DMS114 treated with DMSO at 0.1 percent for 48 hours (cell line): ENCODE results near the gene ACACA.

Source experiments
- DNase-seq: peaks from one replicate; lab custom pipeline; 2025; ENCODE audit not compliant: unreplicated experiment; lab: John Stamatoyannopoulos, UW

Gene ACACA

GRCh38 chr17:37299257-37299980 lies 107.2 kb downstream of the ACACA start:
- no peak for DNase-seq

- DNase-seq, result no peak
Observed at GRCh38 chr17:37295888-37296287, 110.7 kb downstream of the ACACA start.

- no peak for DNase-seq
Observed at GRCh38 chr17:37294888-37295287, 111.7 kb downstream of the ACACA start.

- no peak for DNase-seq
Observed at GRCh38 chr17:37293770-37294169, 112.9 kb downstream of the ACACA start.

GRCh38 chr17:37292429-37293139 lies 114.1 kb downstream of the ACACA start:
- no peak for DNase-seq

GRCh38 chr17:37291351-37291750 lies 115.3 kb downstream of the ACACA start:
- DNase-seq, result no peak

GRCh38 chr17:37286430-37286829 lies 120.2 kb downstream of the ACACA start:
- no peak for DNase-seq

- no peak for DNase-seq
Observed at GRCh38 chr17:37284191-37284590, 122.4 kb downstream of the ACACA start.

- DNase-seq, result no peak
Observed at GRCh38 chr17:37283414-37283961, 123.1 kb downstream of the ACACA start.

GRCh38 chr17:37280841-37281240 lies 125.8 kb downstream of the ACACA start:
- DNase-seq, result no peak

- no peak for DNase-seq
Observed at GRCh38 chr17:37278247-37278894, 128.3 kb downstream of the ACACA start.

- no peak for DNase-seq
Observed at GRCh38 chr17:37276475-37276874, 130.2 kb downstream of the ACACA start.

- DNase-seq, result no peak
Observed at GRCh38 chr17:37274461-37274860, 132.2 kb downstream of the ACACA start.

GRCh38 chr17:37273409-37274051 lies 133.1 kb downstream of the ACACA start:
- no peak for DNase-seq

- DNase-seq, result no peak
Observed at GRCh38 chr17:37265446-37266173, 141.0 kb downstream of the ACACA start.

- no peak for DNase-seq
Observed at GRCh38 chr17:37261286-37261685, 145.3 kb downstream of the ACACA start.

GRCh38 chr17:37259030-37259735 lies 147.5 kb downstream of the ACACA start:
- DNase-seq, result no peak

- no peak for DNase-seq
Observed at GRCh38 chr17:37256627-37257026, 150.0 kb downstream of the ACACA start.

GRCh38 chr17:37255432-37255831 lies 151.2 kb downstream of the ACACA start:
- DNase-seq, result no peak

- DNase-seq, result no peak
Observed at GRCh38 chr17:37247825-37248224, 158.8 kb downstream of the ACACA start.
